Neural progenitor cell (in vitro differentiated cells): Measurements from ENCODE around the gene HSPA12A.

Experiments used
- CTCF ChIP-seq: fragments of 200-600 bp; sonication (generic); IDR thresholded peaks from 2 replicates; pipeline ENCODE4 v1.5.1; 2017; ENCODE audit warnings: antibody characterized with exemption, mild to moderate bottlenecking
- EZH2 ChIP-seq: fragments of 200-600 bp; sonication (generic); IDR thresholded peaks from 2 replicates; pipeline ENCODE4 v1.6.1; 2017; ENCODE audit warnings: antibody characterized with exemption, mild to moderate bottlenecking, moderate library complexity

- TF ChIP-seq EZH2 (no peak), CTCF (no peak)
These were observed 109.2 kb downstream of the HSPA12A start for GRCh38 chr10:116633216-116633600.
